Prostate gland (tissue), 2 donors: ENCODE measurements around the gene FSD2.

Experiments
- CTCF ChIP-seq, 4 experiments: fragments of 200-600 bp in 2 of 4; fragments of 450-650 bp in 2 of 4; sonication (generic) in 2 of 4; IDR thresholded peaks; 1 replicate in 3 of 4; 2 replicates in 1 of 4; pipeline ENCODE4 v1.5.1; 2016 to 2019; ENCODE audit warnings: antibody characterized with exemption in 4 of 4, mild to moderate bottlenecking in 2 of 4, moderate library complexity in 2 of 4
- POLR2A ChIP-seq: fragments of 450-650 bp; IDR thresholded peaks from one replicate; pipeline ENCODE4 v1.6.1; 2016; ENCODE audit warnings: antibody characterized with exemption, mild to moderate bottlenecking
- POLR2AphosphoS5 ChIP-seq: sonication (generic); formaldehyde crosslinking; IDR thresholded peaks from one replicate; pipeline ENCODE4 v1.6.1; 2017; ENCODE audit warnings: antibody characterized with exemption

DNA sequence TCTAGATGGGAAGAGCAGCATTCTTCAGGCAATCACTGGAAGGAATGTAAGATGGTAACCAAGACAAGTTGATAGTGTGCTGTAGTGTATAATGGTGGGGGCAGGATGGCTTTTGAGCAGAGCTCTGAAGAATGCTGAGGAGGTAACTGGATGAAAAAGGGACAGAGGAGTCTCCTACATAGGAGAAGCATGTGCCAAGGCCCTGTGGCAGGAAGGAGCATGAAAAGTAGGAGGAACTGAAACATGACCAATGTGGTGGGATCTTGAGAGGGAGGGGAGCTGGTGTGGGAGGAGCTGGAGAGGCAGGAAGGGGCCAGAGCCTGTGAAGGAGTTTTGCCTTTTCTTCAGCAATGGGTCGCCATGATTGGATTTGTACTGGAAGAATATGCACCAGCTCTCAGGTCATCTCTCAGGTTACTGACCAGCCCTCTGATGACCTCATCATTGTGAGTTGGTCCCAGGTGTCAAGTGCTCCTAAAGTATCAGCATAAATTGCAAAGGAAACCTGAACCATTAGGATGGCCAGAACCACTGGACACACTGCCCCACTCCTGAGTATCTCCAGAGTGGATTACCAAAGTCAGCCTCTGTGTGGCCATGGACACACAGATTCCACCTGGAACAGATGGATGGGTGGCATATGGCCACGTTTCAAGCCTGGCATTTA lies 38.6 kb downstream of the FSD2 start:
- TF ChIP-seq POLR2A = no peak
- no peak for TF ChIP-seq CTCF (IDR thresholded peaks at IDR 0.05)
- TF ChIP-seq POLR2AphosphoS5 = no peak
